Thyroid gland (tissue), 4 donors: ENCODE measurements around the gene NDUFS7. TPM values are rescaled to one million over a fixed set of nuclear protein-coding genes. Genes with fewer than 3 reads are reported as not detected.

ENCODE experiments used
- DNase-seq, 2 donors: peaks; one replicate each; pipeline ENCODE4 v3.0.0-alpha.2; 2019
- H3K27ac ChIP-seq, 3 donors: fragments of 200-600 bp; sonication (generic); 1 replicate in 2 of 3; 2 replicates in 1 of 3; pipeline ENCODE4 v1.5.1; 2016 to 2019; ENCODE audit warnings: mild to moderate bottlenecking in 1 of 3, moderate library complexity in 1 of 3
- H3K27me3 ChIP-seq: fragments of 200-600 bp; sonication (generic); one replicate; pipeline ENCODE4 v1.5.1; 2019
- H3K36me3 ChIP-seq, 2 donors: fragments of 200-600 bp; sonication (generic); one replicate each; pipeline ENCODE4 v1.5.1; 2016 to 2019
- H3K4me1 ChIP-seq, 2 donors: fragments of 200-600 bp; sonication (generic); one replicate each; pipeline ENCODE4 v1.5.1; 2017 to 2019
- H3K4me3 ChIP-seq, 3 donors: fragments of 200-600 bp; sonication (generic); replicated peaks in 1 of 3; 1 replicate in 2 of 3; 2 replicates in 1 of 3; pipeline ENCODE4 v1.5.1; 2016; ENCODE audit warnings: mild to moderate bottlenecking in 1 of 3
- H3K9me3 ChIP-seq: fragments of 200-600 bp; sonication (generic); one replicate; pipeline ENCODE4 v1.5.1; 2017
- CTCF ChIP-seq, 6 experiments: fragments of 200-600 bp in 3 of 6; fragments of 450-650 bp in 3 of 6; sonication (generic) in 3 of 6; IDR thresholded peaks; one replicate each; pipeline ENCODE4 v1.5.1; 2016 to 2019; ENCODE audit warnings: antibody characterized with exemption in 6 of 6, mild to moderate bottlenecking in 2 of 6, inconsistent platforms in 1 of 6, moderate library complexity in 1 of 6
- POLR2A ChIP-seq, 2 donors: fragments of 450-650 bp; IDR thresholded peaks; one replicate each; pipeline ENCODE4 v1.6.1; 2017; ENCODE audit warnings: antibody characterized with exemption in 2 of 2, mild to moderate bottlenecking in 2 of 2, moderate library complexity in 1 of 2
- WGBS, 2 donors: methylation state at CpG; one replicate each; pipeline ENCODE4 v1.1.5; 2017; 5-methylcytosine and 5-hydroxymethylcytosine counted together
- intact Hi-C: fragments of 100-400 bp; cut with DNase I; formaldehyde crosslinking; loops from one replicate; pipeline ENCODE4 v1.15.1; 2023
- total RNA-seq, 4 donors: library from RNA; depleted of rRNA; stranded (reverse); fragments of >200 nt; gene quantifications; one replicate each; pipeline ENCODE4 v1.2.3, GENCODE V29; 2016

The NDUFS7 gene
- total RNA-seq, 4 donors from 2014 or later, result 75.2 to 185 (median 108) TPM

GRCh38 chr19:1441677-1442438, 58.2 kb downstream of the NDUFS7 start:
- 92 to 93% methylated on average over 23 to 25 of the region's 25 CpGs for WGBS, 2 donors
- Histone ChIP-seq H3K36me3 (peaks cover 26 to 28% of the 10 kb centered on the region in 2 donors), H3K4me3 (no peak overlapping the region), H3K27me3 (peaks cover 12% of the 10 kb centered on the region), H3K4me1 (peaks cover 16 to 39% of the 10 kb centered on the region in 2 donors), H3K27ac (no peak overlapping the region), H3K9me3 (no peaks in the 10 kb centered on the region)
- no peak for DNase-seq
- intact Hi-C loops, result no loop called here
- no peak for TF ChIP-seq POLR2A (IDR thresholded peaks at IDR 0.05)
- no peak for TF ChIP-seq CTCF (IDR thresholded peaks at IDR 0.05)

Other genes with a start within 250 kb of the NDUFS7 start
- 10 to 100 TPM; 22.8 to 69.0 (median 25.5) TPM for gene SBNO2, start 209.6 kb upstream of the NDUFS7 start, total RNA-seq
- gene STK11, start 178.1 kb upstream of the NDUFS7 start, total RNA-seq, result 10 to 100 TPM; 60.2 to 83.4 (median 71.1) TPM
- 1 to 10 TPM in 3 of 4 donors, under 1 TPM in 1; 0.73 to 3.2 (median 1.5) TPM for gene CBARP, start 145.9 kb upstream of the NDUFS7 start, total RNA-seq
- gene ATP5F1D, start 142.2 kb upstream of the NDUFS7 start, total RNA-seq, result 100 to 1,000 TPM in 1 of 4 donors, 10 to 100 TPM in 3; 39.2 to 182 (median 83.0) TPM
- 10 to 100 TPM; 16.2 to 89.2 (median 17.9) TPM for gene MIDN, start 135.3 kb upstream of the NDUFS7 start, total RNA-seq
- gene CIRBP, start 114.6 kb upstream of the NDUFS7 start, total RNA-seq, result 1,000 to 10,000 TPM in 2 of 4 donors, 100 to 1,000 TPM in 2; 679 to 1,194 (median 893) TPM
- 100 to 1,000 TPM in 1 of 4 donors, 10 to 100 TPM in 3; 50.8 to 114 (median 64.6) TPM for gene FAM174C, start 108.4 kb upstream of the NDUFS7 start, total RNA-seq
- gene EFNA2, start 98.0 kb upstream of the NDUFS7 start, total RNA-seq, result not detected
- 10 to 100 TPM; 22.2 to 39.5 (median 29.1) TPM for gene GAMT, start 17.6 kb downstream of the NDUFS7 start, total RNA-seq
- gene DAZAP1, start 23.7 kb downstream of the NDUFS7 start, total RNA-seq, result 10 to 100 TPM; 34.4 to 77.3 (median 67.7) TPM
- 1,000 to 10,000 TPM; 1,760 to 2,977 (median 2,488) TPM for gene RPS15, start 54.5 kb downstream of the NDUFS7 start, total RNA-seq
- under 1 TPM in 3 of 4 donors, not detected in 1; under 0.01 to 0.20 (median 0.08) TPM for gene APC2, start 66.2 kb downstream of the NDUFS7 start, total RNA-seq
- 10 to 100 TPM; 47.0 to 64.9 (median 56.5) TPM for gene C19orf25, start 95.3 kb downstream of the NDUFS7 start, total RNA-seq
- gene PCSK4, start 106.4 kb downstream of the NDUFS7 start, total RNA-seq, result 10 to 100 TPM in 1 of 4 donors, 1 to 10 TPM in 3; 2.8 to 10.4 (median 6.3) TPM
- 1 to 10 TPM; 4.2 to 8.5 (median 5.9) TPM for gene REEP6, start 107.3 kb downstream of the NDUFS7 start, total RNA-seq
- 1 to 10 TPM in 2 of 4 donors, under 1 TPM in 2; 0.27 to 5.1 (median 2.5) TPM for gene ADAMTSL5, start 129.1 kb downstream of the NDUFS7 start, total RNA-seq
- not detected for gene PLK5, start 140.2 kb downstream of the NDUFS7 start, total RNA-seq
- 10 to 100 TPM; 18.4 to 31.8 (median 26.4) TPM for gene MEX3D, start 184.4 kb downstream of the NDUFS7 start, total RNA-seq
- 100 to 1,000 TPM in 3 of 4 donors, 10 to 100 TPM in 1; 58.2 to 149 (median 115) TPM for gene MBD3, start 209.0 kb downstream of the NDUFS7 start, total RNA-seq
- gene UQCR11, start 221.6 kb downstream of the NDUFS7 start, total RNA-seq, result 100 to 1,000 TPM in 1 of 4 donors, 10 to 100 TPM in 3; 52.0 to 154 (median 61.9) TPM